B cell (primary cell): ENCODE results near the gene POLR2F. TPM values are rescaled to one million over a fixed set of nuclear protein-coding genes. Genes with fewer than 3 reads are reported as not detected.

Experiments used
- ATAC-seq: fragments of 200-7000 bp; cut with Tn5 transposase; one replicate; pipeline ENCODE4 v1.10.0; 2021; ENCODE audit warnings: low read depth, mild to moderate bottlenecking, moderate number of reproducible peaks, moderate library complexity
- CTCF ChIA-PET: fragments of 350-600 bp; sonication (Branson Sonifier 250); formaldehyde crosslinking; loops from one replicate; lab custom pipeline; 2021; ENCODE audit warnings: antibody characterized with exemption, inconsistent platforms; lab: Charles Lee
- POLR2A ChIA-PET: fragments of 350-600 bp; sonication (Branson Sonifier 250); formaldehyde crosslinking; loops from one replicate; lab custom pipeline; 2021; ENCODE audit warnings: antibody characterized with exemption; lab: Charles Lee
- DNase-seq: peaks from one replicate; pipeline ENCODE4 v3.0.0; 2013
- H2AFZ ChIP-seq: 2 replicates; pipeline ENCODE4 v1.6.1; 2012; ENCODE audit warnings: mild to moderate bottlenecking, low read depth, low read length; ENCODE audit not compliant: insufficient read depth, poor library complexity, severe bottlenecking
- H3K27ac ChIP-seq, 2 donors: 1 replicate in 1 of 2; 2 replicates in 1 of 2; pipeline ENCODE4 v1.5.1; 2012 to 2013; ENCODE audit warnings: low read length in 2 of 2, mild to moderate bottlenecking in 2 of 2, moderate library complexity in 1 of 2
- H3K27me3 ChIP-seq, 4 experiments: fragments of 200-600 bp in 1 of 4; sonication (generic) in 1 of 4; replicated peaks in 1 of 4; 1 replicate in 2 of 4; 2 replicates in 2 of 4; pipeline versions ENCODE4 v1.6.1 to v1.7.0; 2013 to 2016; ENCODE audit warnings: low read length in 3 of 4, mild to moderate bottlenecking in 2 of 4, mixed read lengths in 1 of 4, moderate library complexity in 1 of 4; ENCODE audit not compliant: insufficient read depth in 4 of 4, control insufficient read depth in 3 of 4; ENCODE audit errors: control extremely low read depth in 1 of 4
- H3K36me3 ChIP-seq, 2 experiments: replicated peaks in 1 of 2; 1 replicate in 1 of 2; 2 replicates in 1 of 2; pipeline versions ENCODE4 v1.6.1 to v1.7.1; 2013; ENCODE audit warnings: low read length in 1 of 2; ENCODE audit not compliant: insufficient read depth in 2 of 2, control insufficient read depth in 1 of 2; ENCODE audit errors: control extremely low read depth in 1 of 2, extremely low read depth in 1 of 2
- H3K4me1 ChIP-seq, 2 donors: fragments of 200-600 bp in 1 of 2; sonication (generic) in 1 of 2; 1 replicate in 1 of 2; 2 replicates in 1 of 2; pipeline versions ENCODE4 v1.5.1 to v1.6.1; 2013 to 2017; ENCODE audit warnings: low read length in 2 of 2; ENCODE audit not compliant: control insufficient read depth in 2 of 2, insufficient read depth in 2 of 2
- H3K4me2 ChIP-seq: replicated peaks from 2 replicates; pipeline ENCODE3; 2012; ENCODE audit warnings: mild to moderate bottlenecking, low read depth, low read length; ENCODE audit not compliant: poor library complexity, severe bottlenecking
- H3K4me3 ChIP-seq, 5 experiments: fragments of 200-600 bp in 1 of 5; sonication (generic) in 1 of 5; 1 replicate in 3 of 5; 2 replicates in 2 of 5; pipeline versions ENCODE4 v1.5.1 to v1.7.0; 2011 to 2016; ENCODE audit warnings: low read length in 4 of 5, mild to moderate bottlenecking in 4 of 5, low read depth in 2 of 5, control low read depth in 1 of 5, moderate library complexity in 1 of 5; ENCODE audit not compliant: insufficient read depth in 1 of 5; ENCODE audit errors: control extremely low read depth in 1 of 5, extremely low read depth in 1 of 5
- H3K79me2 ChIP-seq: fragments of 200-600 bp; sonication (generic); one replicate; pipeline ENCODE4 v1.6.0; 2016; ENCODE audit warnings: low read length; ENCODE audit not compliant: control insufficient read depth, insufficient read depth
- H3K9ac ChIP-seq: fragments of 200-600 bp; sonication (generic); 2 replicates; pipeline ENCODE4 v1.6.1; 2017; ENCODE audit warnings: mild to moderate bottlenecking, low read length, moderate library complexity
- H3K9me3 ChIP-seq, 3 donors: one replicate each; pipeline versions ENCODE4 v1.6.1 to v1.7.1; 2013; ENCODE audit warnings: low read length in 2 of 3; ENCODE audit not compliant: control insufficient read depth in 2 of 3, insufficient read depth in 1 of 3; ENCODE audit errors: control extremely low read depth in 1 of 3
- H4K20me1 ChIP-seq: 2 replicates; pipeline ENCODE4 v1.6.0; 2012; ENCODE audit warnings: mild to moderate bottlenecking, low read length; ENCODE audit not compliant: insufficient read depth, control insufficient read depth, poor library complexity, severe bottlenecking
- H3K27ac Mint-ChIP-seq: one replicate; pipeline ENCODE4 v1.8.0; 2021; ENCODE audit warnings: mixed read lengths
- H3K27me3 Mint-ChIP-seq: one replicate; pipeline ENCODE4 v1.8.0; 2021; ENCODE audit warnings: mixed read lengths
- H3K4me1 Mint-ChIP-seq: one replicate; pipeline ENCODE4 v1.8.0; 2021; ENCODE audit warnings: mixed read lengths
- H3K4me3 Mint-ChIP-seq: one replicate; pipeline ENCODE4 v1.8.0; 2021; ENCODE audit warnings: mixed read lengths
- H3K9me3 Mint-ChIP-seq: one replicate; pipeline ENCODE4 v1.8.0; 2022; ENCODE audit warnings: mixed read lengths; ENCODE audit not compliant: insufficient read depth
- CTCF ChIP-seq: fragments of 200-600 bp; IDR thresholded peaks from one replicate; pipeline ENCODE4 v1.8.0; 2022; ENCODE audit warnings: antibody characterized with exemption, mild to moderate bottlenecking
- EZH2 ChIP-seq: IDR thresholded peaks from 2 replicates; pipeline ENCODE4 v1.6.1; 2012; ENCODE audit warnings: borderline replicate concordance, low read depth, mild to moderate bottlenecking, moderate library complexity, low read length; ENCODE audit not compliant: insufficient read depth, poor library complexity, severe bottlenecking
- WGBS: methylation state at CpG from one replicate; pipeline ENCODE4 v1.1.5; 2013; ENCODE audit warnings: missing lambda C conversion rate; ENCODE audit not compliant: insufficient coverage; 5-methylcytosine and 5-hydroxymethylcytosine counted together
- intact Hi-C: fragments of 100-400 bp; cut with micrococcal nuclease; formaldehyde crosslinking; loops from one replicate; pipeline ENCODE4 v1.10.0; 2022
- polyA plus RNA-seq: library from polyadenylated mRNA; depleted of rRNA; stranded (reverse); fragments of >200 nt; gene quantifications from 2 replicates; pipeline ENCODE4 v1.2.3, GENCODE V29; 2012
- total RNA-seq, 2 donors: library from RNA; stranded (reverse); fragments of 120-200 nt in 1 of 2; gene quantifications; 1 replicate in 1 of 2; 2 replicates in 1 of 2; pipeline versions ENCODE4 v1.2.3 to v1.2.4, GENCODE V29; 2013 to 2022

POLR2F gene
- total and polyA plus RNA-seq, 2 donors (not counting 1 experiment from before 2014, with no cell fraction given), result 41.8 to 49.6 TPM

DNA sequence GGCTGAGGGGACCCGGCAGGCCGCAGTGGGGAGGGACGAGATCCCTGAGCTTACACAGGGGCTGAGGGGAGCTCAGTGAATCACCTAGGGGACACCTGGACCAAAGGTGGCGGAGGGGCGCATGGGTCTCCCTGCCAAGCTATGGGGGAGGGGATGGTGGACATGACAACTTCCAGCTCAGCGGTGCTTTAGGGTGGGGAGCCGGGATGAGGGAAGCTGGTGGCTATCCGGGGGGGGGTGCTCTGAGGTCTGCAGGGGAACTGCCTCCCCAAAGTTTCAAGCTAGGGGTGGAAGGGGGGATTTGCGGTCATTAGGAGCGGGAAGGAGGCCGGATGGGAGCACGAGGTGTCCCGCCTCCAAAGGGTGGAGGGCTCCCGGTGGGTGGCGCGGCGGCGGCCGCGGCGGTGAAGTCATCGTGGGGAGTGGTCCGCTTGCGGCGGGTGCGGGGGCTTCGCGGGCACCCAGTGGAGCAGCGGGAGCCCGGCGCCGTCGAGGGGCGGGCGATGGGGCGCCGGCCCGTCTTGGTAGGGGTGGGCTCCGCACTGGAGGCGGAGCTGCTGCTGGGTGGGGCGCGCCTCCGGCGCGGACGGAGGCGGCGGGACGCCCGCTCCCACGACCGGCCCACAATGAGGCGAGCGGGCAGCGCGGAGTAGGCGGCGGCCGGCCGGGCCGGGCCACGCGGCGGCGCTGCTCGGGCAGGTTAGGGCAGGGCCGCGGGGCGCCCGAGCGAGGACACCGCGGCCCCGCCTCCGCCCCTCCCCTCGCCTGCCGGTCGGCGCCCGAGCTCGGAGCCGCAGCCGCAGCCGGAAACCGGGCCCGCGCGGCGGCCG, 47.8 kb upstream of the POLR2F start, which contains the start of gene MICALL1:
Gene MICALL1 (plus strand): TSS at position 764 of the 830 bp plus-strand sequence. CDS start 126 bp downstream, outside the sequence.
- H3K4me3 Mint-ChIP-seq, result peak within 1 kb of the TSS; percentile 86
- H3K9me3 Mint-ChIP-seq, result no peaks in the 10 kb centered on the region
- peak within 1 kb of the TSS in 4 of 5 experiments; percentile 36 to 86 (median 58) for H3K4me3 ChIP-seq
- DNase-seq, result peak; percentile 85
- ChIA-PET POLR2A (interaction anchor here (0.6 to 1.7 kb wide), 6 partner anchors 12 to 297 kb away, joined by 3 to 9 read pairs (median 3); partner anchors contain the start of genes ANKRD54, C22orf23, GGA1 and POLR2F), CTCF (interaction anchor here (0.9 to 2.7 kb wide), 9 partner anchors 9 to 60 kb away, joined by 3 to 28 read pairs (median 4); partner anchors contain the start of gene EIF3L)
- peak within 1 kb of the TSS; percentile 94 for H3K4me2 ChIP-seq
- WGBS, result 3% methylated on average over 87 of the region's 90 CpGs
- peak within 1 kb of the TSS; percentile 86 for H3K27ac Mint-ChIP-seq
- peak within 1 kb of the TSS; percentile 71 for H3K9ac ChIP-seq
- H3K27me3 ChIP-seq, result no peaks in the 10 kb centered on the region
- intact Hi-C loops, result loop anchor here (1.0 kb wide), 3 partner anchors 29 to 61 kb away; partner anchors contain the start of genes ANKRD54, C22orf23 and POLR2F
- no peak for TF ChIP-seq CTCF
- no peak for TF ChIP-seq EZH2
- H3K4me1 Mint-ChIP-seq, result peaks cover 28% of the 10 kb centered on the region
- peaks cover 3% of the 10 kb centered on the region for H3K79me2 ChIP-seq
- H3K36me3 ChIP-seq, result peaks cover 0 to 5% of the 10 kb centered on the region in 2 experiments
- H3K27ac ChIP-seq, result peak within 1 kb of the TSS in 1 of 2 donors; percentile 73
- H3K9me3 ChIP-seq, result no peaks in the 10 kb centered on the region
- peaks cover 10 to 16% of the 10 kb centered on the region in 2 donors for H3K4me1 ChIP-seq
- peaks cover 7% of the 10 kb centered on the region for H4K20me1 ChIP-seq
- ATAC-seq, result peak; percentile 93
- H3K27me3 Mint-ChIP-seq, result no peaks in the 10 kb centered on the region
- H2AFZ ChIP-seq, result peak within 1 kb of the TSS; percentile 85
